Suprapubic skin (tissue), 4 donors: ENCODE data around the gene SOX9.

Experiments used
- CTCF ChIP-seq, 2 donors: fragments of 200-600 bp in 1 of 2; fragments of 450-650 bp in 1 of 2; sonication (generic) in 1 of 2; IDR thresholded peaks; one replicate each; pipeline ENCODE4 v1.5.1; 2016 to 2019; ENCODE audit warnings: antibody characterized with exemption in 2 of 2, mild to moderate bottlenecking in 1 of 2, moderate library complexity in 1 of 2
- EP300 ChIP-seq: sonication (generic); formaldehyde crosslinking; IDR thresholded peaks from one replicate; pipeline ENCODE4 v1.6.1; 2017; ENCODE audit warnings: antibody characterized with exemption
- POLR2A ChIP-seq, 2 donors: fragments of 450-650 bp; IDR thresholded peaks; one replicate each; pipeline ENCODE4 v1.6.1; 2017; ENCODE audit warnings: antibody characterized with exemption in 2 of 2, mild to moderate bottlenecking in 2 of 2, moderate library complexity in 2 of 2
- POLR2AphosphoS5 ChIP-seq, 3 donors: sonication (generic); formaldehyde crosslinking; IDR thresholded peaks; one replicate each; pipeline ENCODE4 v1.6.1; 2017; ENCODE audit warnings: antibody characterized with exemption in 3 of 3

GRCh38 chr17:72075995-72076677, 44.7 kb upstream of the SOX9 start:
- no peak for TF ChIP-seq CTCF (IDR thresholded peaks at IDR 0.05)
- TF ChIP-seq POLR2A (IDR thresholded peaks at IDR 0.05) = no peak
- no peak for TF ChIP-seq POLR2AphosphoS5 (IDR thresholded peaks at IDR 0.05)
- TF ChIP-seq EP300 = no peak
